Progenitor cell of endocrine pancreas (in vitro differentiated cells): ENCODE measurements around the gene HSPA12B. TPM values are rescaled to one million over a fixed set of nuclear protein-coding genes. Genes with fewer than 3 reads are reported as not detected.

Source experiments
- DNase-seq: peaks from one replicate; pipeline ENCODE4 v3.0.0; 2021; ENCODE audit warnings: low spot score; ENCODE audit not compliant: unreplicated experiment
- H3K27ac Mint-ChIP-seq: 2 replicates; pipeline ENCODE4 v1.8.0; 2021; ENCODE audit warnings: mild to moderate bottlenecking, moderate library complexity, mixed read lengths
- H3K27me3 Mint-ChIP-seq: 2 replicates; pipeline ENCODE4 v1.8.0; 2021; ENCODE audit warnings: mixed read lengths
- H3K36me3 Mint-ChIP-seq: 2 replicates; pipeline ENCODE4 v1.8.0; 2022; ENCODE audit warnings: mixed read lengths; ENCODE audit not compliant: insufficient read depth
- H3K4me1 Mint-ChIP-seq: 2 replicates; pipeline ENCODE4 v1.8.0; 2021; ENCODE audit warnings: low read depth, mixed read lengths
- H3K4me3 Mint-ChIP-seq: 2 replicates; pipeline ENCODE4 v1.8.0; 2021; ENCODE audit warnings: low read depth, mild to moderate bottlenecking, moderate library complexity, mixed read lengths
- H3K9me3 Mint-ChIP-seq: 2 replicates; pipeline ENCODE4 v1.8.0; 2021; ENCODE audit warnings: low read depth, mixed read lengths
- CTCF ChIP-seq: fragments of 200-600 bp; sonication (generic); IDR thresholded peaks from one replicate; pipeline ENCODE4 v1.5.0; 2021; ENCODE audit warnings: antibody characterized with exemption, mild to moderate bottlenecking; ENCODE audit not compliant: unreplicated experiment
- total RNA-seq: library from RNA; stranded (reverse); gene quantifications from 2 replicates; pipeline ENCODE4 v1.2.1, GENCODE V29; 2021

The HSPA12B gene
- total RNA-seq, 1 donor from 2014 or later, result not detected

- Mint-ChIP-seq H3K27ac (no peak overlapping the region), H3K9me3 (no peaks in the 10 kb centered on the region), H3K27me3 (peaks cover 3% of the 10 kb centered on the region), H3K36me3 (no peaks in the 10 kb centered on the region), H3K4me3 (no peak overlapping the region), H3K4me1 (no peaks in the 10 kb centered on the region)
- no peak for TF ChIP-seq CTCF
- no peak for DNase-seq
Measured at GRCh38 chr20:3698591-3699001, 33.9 kb upstream of the HSPA12B start.

GRCh38 chr20:3699037-3699436 is 33.4 kb upstream of the HSPA12B start:
- Mint-ChIP-seq H3K4me3 (no peak overlapping the region), H3K9me3 (no peaks in the 10 kb centered on the region), H3K4me1 (no peaks in the 10 kb centered on the region), H3K36me3 (no peaks in the 10 kb centered on the region), H3K27me3 (peaks cover 3% of the 10 kb centered on the region), H3K27ac (no peak overlapping the region)
- no peak for DNase-seq
- no peak for TF ChIP-seq CTCF

- no peak for TF ChIP-seq CTCF
- Mint-ChIP-seq H3K27me3 (peaks cover 3% of the 10 kb centered on the region), H3K27ac (no peak overlapping the region), H3K9me3 (no peaks in the 10 kb centered on the region), H3K4me1 (no peaks in the 10 kb centered on the region), H3K36me3 (no peaks in the 10 kb centered on the region), H3K4me3 (no peak overlapping the region)
- no peak for DNase-seq
Measured at GRCh38 chr20:3701061-3701998, 31.2 kb upstream of the HSPA12B start.

GRCh38 chr20:3702611-3703391 is 29.7 kb upstream of the HSPA12B start:
- Mint-ChIP-seq H3K27ac (no peak overlapping the region), H3K4me1 (no peaks in the 10 kb centered on the region), H3K36me3 (no peaks in the 10 kb centered on the region), H3K4me3 (no peak overlapping the region), H3K27me3 (peaks cover 4% of the 10 kb centered on the region), H3K9me3 (no peaks in the 10 kb centered on the region)
- no peak for TF ChIP-seq CTCF
- no peak for DNase-seq

GRCh38 chr20:3704087-3704486 is 28.4 kb upstream of the HSPA12B start:
- Mint-ChIP-seq H3K4me1 (no peaks in the 10 kb centered on the region), H3K9me3 (no peaks in the 10 kb centered on the region), H3K4me3 (no peak overlapping the region), H3K27ac (no peak overlapping the region), H3K36me3 (no peaks in the 10 kb centered on the region), H3K27me3 (peaks cover 7% of the 10 kb centered on the region)
- no peak for TF ChIP-seq CTCF
- DNase-seq, result no peak
